PC-9 (cell line): ENCODE measurements around the gene CASTOR2.

ENCODE experiments used
- CTCF ChIP-seq: fragments of 200-600 bp; sonication (generic); conservative IDR thresholded peaks from 2 replicates; pipeline ENCODE4 v1.6.1; 2017; ENCODE audit warnings: mixed run types, antibody characterized with exemption, mild to moderate bottlenecking, moderate library complexity
- EZH2 ChIP-seq: fragments of 200-600 bp; sonication (generic); IDR thresholded peaks from 2 replicates; pipeline ENCODE4 v1.8.0; 2017; ENCODE audit warnings: antibody characterized with exemption, low read depth

GRCh38 chr7:75050501-75050900 is 86.0 kb downstream of the CASTOR2 start:
- TF ChIP-seq CTCF (no peak), EZH2 (no peak)
